Cardiac atrium fibroblast (primary cell): Measurements from ENCODE around the gene OASL. TPM values are rescaled to one million over a fixed set of nuclear protein-coding genes. Genes with fewer than 3 reads are reported as not detected.

Source experiments
- total RNA-seq: library from RNA; depleted of rRNA; stranded (reverse); fragments of >200 nt; gene quantifications from 2 replicates; pipeline ENCODE4 v1.2.3, GENCODE V29; 2015

OASL gene, protein sequence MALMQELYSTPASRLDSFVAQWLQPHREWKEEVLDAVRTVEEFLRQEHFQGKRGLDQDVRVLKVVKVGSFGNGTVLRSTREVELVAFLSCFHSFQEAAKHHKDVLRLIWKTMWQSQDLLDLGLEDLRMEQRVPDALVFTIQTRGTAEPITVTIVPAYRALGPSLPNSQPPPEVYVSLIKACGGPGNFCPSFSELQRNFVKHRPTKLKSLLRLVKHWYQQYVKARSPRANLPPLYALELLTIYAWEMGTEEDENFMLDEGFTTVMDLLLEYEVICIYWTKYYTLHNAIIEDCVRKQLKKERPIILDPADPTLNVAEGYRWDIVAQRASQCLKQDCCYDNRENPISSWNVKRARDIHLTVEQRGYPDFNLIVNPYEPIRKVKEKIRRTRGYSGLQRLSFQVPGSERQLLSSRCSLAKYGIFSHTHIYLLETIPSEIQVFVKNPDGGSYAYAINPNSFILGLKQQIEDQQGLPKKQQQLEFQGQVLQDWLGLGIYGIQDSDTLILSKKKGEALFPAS
- total RNA-seq, result not detected in 2 replicates

DNA sequence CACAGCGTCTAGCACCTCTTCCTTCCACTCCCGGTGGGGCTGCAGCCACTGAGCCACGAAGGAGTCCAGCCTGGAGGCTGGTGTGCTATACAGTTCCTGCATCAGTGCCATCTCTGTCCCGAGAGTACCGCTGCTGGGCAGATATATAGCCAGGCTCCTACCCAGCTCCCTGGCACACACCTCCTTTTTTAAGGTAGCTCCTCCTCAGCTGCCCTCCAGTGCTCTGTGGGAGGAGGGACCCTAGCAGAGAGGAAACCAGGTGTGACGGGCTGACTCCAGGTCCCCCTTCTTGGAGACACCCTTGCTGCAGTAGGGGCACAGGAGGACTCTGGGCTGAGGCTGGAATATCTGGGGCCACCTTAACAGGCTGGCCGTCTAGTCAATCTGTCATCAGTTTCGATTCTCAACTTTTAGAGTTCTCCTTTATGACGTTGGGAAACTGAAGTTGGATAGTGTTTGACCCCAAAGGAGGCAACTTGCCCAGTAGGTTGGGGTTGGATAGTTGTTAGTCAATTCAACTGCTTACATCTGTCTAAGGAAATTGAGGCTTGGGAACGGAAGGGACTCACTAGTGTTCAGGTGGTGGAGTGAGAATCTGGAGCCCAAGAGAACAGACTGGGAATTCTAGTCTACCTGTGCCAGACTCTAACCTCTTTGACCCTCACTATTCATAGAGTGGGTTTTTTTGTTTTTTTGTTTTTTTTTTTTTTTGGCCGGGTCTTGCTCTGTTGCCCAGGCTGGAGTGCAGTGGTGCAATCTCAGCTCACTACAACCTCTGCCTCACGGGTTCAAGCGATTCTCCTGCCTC, at the start of gene OASL:
Gene OASL (minus strand): TSS at position 386 of the 808 bp plus-strand sequence. CDS start 275 bp downstream, at position 111.

DNA sequence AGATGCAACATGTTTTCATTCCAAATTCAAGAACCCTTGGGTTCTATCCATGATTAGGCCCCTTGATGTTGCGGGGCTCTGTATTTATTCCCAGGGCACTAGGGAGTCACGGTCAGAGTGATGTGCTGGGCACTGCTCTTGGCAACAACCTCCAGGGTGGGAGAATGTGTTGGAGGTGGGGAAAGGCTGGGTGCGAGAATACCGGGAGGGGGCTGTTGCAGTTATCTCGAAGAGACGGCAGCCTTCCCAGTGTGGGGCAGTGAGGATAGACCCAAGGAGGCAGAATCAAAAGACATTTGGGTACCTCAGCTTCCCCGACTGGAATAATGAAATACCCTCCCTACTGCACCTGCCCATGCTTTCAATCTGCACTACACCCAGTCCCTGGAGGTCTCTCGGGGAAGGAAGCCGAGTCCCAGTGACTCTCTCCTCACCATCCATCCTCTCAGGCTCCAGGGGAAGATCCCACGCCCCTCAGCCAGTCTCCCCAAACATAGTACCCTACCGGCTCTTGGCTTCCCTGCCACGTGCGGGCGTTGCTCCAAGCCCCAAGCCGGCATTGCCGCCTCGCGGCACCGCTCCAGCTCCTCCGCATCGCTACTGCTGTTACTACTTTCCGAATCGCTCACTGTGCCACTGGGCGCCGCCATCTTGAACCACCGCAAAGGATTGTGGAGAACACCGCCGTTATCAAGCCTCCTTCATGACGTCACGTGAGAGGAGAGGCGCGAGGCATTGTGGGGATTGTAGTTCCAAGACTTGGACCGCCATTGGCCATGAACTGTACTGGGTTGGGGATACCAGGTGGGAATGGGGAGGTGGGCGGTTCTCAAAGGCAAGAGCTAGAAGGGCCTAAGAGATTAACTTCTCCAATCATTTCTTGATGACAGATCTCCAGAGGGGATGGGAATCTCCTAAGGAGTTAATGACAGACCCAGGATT, 22.9 kb downstream of the OASL start, which contains the start of gene C12orf43:
Gene C12orf43 (minus strand): TSS at position 663 of the 942 bp plus-strand sequence. CDS start 13 bp downstream, at position 650.

DNA sequence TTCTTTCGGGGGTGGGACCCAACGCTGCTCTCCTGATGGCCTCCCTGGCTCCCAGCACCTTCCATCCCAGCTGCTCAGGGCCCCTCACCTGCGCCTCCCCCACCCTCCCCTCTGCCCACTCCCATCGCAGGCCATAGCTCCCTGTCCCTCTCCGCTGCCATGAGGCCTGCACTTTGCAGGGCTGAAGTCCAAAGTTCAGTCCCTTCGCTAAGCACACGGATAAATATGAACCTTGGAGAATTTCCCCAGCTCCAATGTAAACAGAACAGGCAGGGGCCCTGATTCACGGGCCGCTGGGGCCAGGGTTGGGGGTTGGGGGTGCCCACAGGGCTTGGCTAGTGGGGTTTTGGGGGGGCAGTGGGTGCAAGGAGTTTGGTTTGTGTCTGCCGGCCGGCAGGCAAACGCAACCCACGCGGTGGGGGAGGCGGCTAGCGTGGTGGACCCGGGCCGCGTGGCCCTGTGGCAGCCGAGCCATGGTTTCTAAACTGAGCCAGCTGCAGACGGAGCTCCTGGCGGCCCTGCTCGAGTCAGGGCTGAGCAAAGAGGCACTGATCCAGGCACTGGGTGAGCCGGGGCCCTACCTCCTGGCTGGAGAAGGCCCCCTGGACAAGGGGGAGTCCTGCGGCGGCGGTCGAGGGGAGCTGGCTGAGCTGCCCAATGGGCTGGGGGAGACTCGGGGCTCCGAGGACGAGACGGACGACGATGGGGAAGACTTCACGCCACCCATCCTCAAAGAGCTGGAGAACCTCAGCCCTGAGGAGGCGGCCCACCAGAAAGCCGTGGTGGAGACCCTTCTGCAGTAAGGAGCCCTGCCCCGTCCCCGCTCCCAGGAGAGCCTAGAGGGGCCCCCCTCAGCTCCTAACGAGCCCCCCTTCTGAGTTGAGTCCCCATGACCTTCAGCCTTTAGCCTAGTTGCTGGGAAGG, 60.5 kb downstream of the OASL start, which contains the start of gene HNF1A:
Gene HNF1A (plus strand): TSS at position 248 of the 924 bp plus-strand sequence. CDS start 226 bp downstream, at position 474.

Other genes starting within 250 kb of the OASL start
- 4.7 and 6.8 TPM in 2 replicates for gene SPPL3, start 134.9 kb downstream of the OASL start, total RNA-seq
- 0.32 TPM in 1 of 2 replicates, not detected in the other for gene HNF1A, start 60.7 kb downstream of the OASL start, total RNA-seq
- gene C12orf43, start 22.8 kb downstream of the OASL start, total RNA-seq, result 16.2 and 16.8 TPM in 2 replicates
- not detected in 2 replicates for gene P2RX7, start 93.6 kb upstream of the OASL start, total RNA-seq
- 16.2 and 40.4 TPM in 2 replicates for gene P2RX4, start 170.9 kb upstream of the OASL start, total RNA-seq